OCI-LY7 (cell line): ENCODE results near the gene AP3B2.

Source experiments
- EZH2phosphoT487 ChIP-seq: fragments of 200-600 bp; sonication (generic); IDR thresholded peaks from 2 replicates; pipeline ENCODE4 v1.6.1; 2018; ENCODE audit warnings: low read depth, borderline replicate concordance, mild to moderate bottlenecking, mixed run types, antibody characterized with exemption, low read length, moderate library complexity, mixed read lengths
- TF ChIP-seq, protein P1 (sequence below): fragments of 200-600 bp; sonication (generic); conservative IDR thresholded peaks from 2 replicates; pipeline ENCODE4 v1.5.1; 2014; ENCODE audit warnings: mild to moderate bottlenecking, antibody characterized with exemption, low read length, moderate library complexity, mixed read lengths

DNA sequence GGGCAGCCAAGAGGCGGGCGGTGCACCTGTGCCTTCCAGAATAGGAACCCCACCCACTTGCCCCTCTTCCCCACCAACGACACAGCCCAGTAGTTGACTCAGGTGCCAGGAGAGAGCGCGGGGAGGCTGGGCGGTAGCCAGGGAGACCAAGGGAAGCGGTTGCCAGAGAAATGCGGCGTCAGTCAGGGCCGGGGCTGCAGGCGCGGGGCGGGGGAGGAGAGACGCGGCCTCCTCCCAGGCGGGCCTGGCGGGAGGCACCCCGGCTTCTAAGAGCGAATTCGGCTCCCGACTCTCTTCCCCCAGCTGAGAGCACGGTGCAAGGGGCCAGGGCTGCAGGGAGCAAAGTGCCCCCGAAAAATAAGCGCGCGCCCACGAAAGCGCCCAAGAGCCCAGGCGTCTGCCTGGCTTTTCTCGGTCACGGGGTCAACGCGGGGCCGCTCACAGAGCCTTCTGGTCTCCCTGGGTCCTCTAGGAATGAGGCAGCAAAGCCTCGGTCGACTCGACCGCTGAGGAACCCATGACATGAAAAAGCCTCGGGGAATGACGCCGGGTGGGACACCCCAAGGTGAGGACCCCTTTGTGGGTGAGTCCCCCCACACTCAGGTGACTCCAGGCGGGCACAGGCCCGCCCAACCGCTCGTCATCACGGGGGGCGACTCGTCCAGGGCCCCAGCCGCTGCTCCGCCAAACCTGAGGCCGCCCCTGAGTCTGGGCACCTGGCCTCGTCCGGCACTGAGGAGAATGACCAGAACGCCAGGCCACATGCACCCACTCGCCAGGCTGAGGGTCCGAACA is 63.2 kb downstream of the AP3B2 start:
- TF ChIP-seq, protein P1, sequence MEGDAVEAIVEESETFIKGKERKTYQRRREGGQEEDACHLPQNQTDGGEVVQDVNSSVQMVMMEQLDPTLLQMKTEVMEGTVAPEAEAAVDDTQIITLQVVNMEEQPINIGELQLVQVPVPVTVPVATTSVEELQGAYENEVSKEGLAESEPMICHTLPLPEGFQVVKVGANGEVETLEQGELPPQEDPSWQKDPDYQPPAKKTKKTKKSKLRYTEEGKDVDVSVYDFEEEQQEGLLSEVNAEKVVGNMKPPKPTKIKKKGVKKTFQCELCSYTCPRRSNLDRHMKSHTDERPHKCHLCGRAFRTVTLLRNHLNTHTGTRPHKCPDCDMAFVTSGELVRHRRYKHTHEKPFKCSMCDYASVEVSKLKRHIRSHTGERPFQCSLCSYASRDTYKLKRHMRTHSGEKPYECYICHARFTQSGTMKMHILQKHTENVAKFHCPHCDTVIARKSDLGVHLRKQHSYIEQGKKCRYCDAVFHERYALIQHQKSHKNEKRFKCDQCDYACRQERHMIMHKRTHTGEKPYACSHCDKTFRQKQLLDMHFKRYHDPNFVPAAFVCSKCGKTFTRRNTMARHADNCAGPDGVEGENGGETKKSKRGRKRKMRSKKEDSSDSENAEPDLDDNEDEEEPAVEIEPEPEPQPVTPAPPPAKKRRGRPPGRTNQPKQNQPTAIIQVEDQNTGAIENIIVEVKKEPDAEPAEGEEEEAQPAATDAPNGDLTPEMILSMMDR: no peak
- TF ChIP-seq EZH2phosphoT487: no peak
